Activated CD4-positive, alpha-beta memory T cell treated with anti-CD3 and anti-CD28 coated beads, Interleukin-2, amount 10 ng/mL, durations not matched to agents 7 days and 5 days (primary cell): ENCODE results near the gene FOSB. TPM values are rescaled to one million over a fixed set of nuclear protein-coding genes. Genes with fewer than 3 reads are reported as not detected.
A peak's percentile ranks its signal among the peaks of the same experiment; 100 is the strongest.

Source experiments
- CTCF ChIA-PET: fragments of 350-600 bp; sonication (Branson Sonifier 250); formaldehyde crosslinking; loops from one replicate; lab custom pipeline; 2021; ENCODE audit warnings: antibody characterized with exemption, inconsistent platforms; lab: Charles Lee
- POLR2A ChIA-PET: fragments of 350-600 bp; sonication (Branson Sonifier 250); formaldehyde crosslinking; loops from one replicate; lab custom pipeline; 2021; ENCODE audit warnings: antibody characterized with exemption; lab: Charles Lee
- DNase-seq: peaks from one replicate; pipeline ENCODE4 v3.0.0-alpha.2; 2020
- H3K27ac Mint-ChIP-seq: one replicate; pipeline ENCODE4 v1.8.0; 2021; ENCODE audit warnings: mild to moderate bottlenecking, mixed read lengths
- H3K27me3 Mint-ChIP-seq: one replicate; pipeline ENCODE4 v1.8.0; 2021; ENCODE audit warnings: mixed read lengths
- H3K36me3 Mint-ChIP-seq: one replicate; pipeline ENCODE4 v1.8.0; 2021; ENCODE audit warnings: low read depth, mixed read lengths
- H3K4me1 Mint-ChIP-seq: one replicate; pipeline ENCODE4 v1.8.0; 2021; ENCODE audit warnings: mixed read lengths
- H3K4me3 Mint-ChIP-seq: one replicate; pipeline ENCODE4 v1.8.0; 2021; ENCODE audit warnings: mild to moderate bottlenecking, mixed read lengths
- H3K9me3 Mint-ChIP-seq: one replicate; pipeline ENCODE4 v1.8.0; 2021; ENCODE audit warnings: mixed read lengths
- total RNA-seq, 2 experiments: library from RNA; stranded (reverse); gene quantifications; one replicate each; pipeline ENCODE4 v1.2.3, GENCODE V29; 2021

The FOSB gene
- total RNA-seq, 2 experiments from 2014 or later = 15.3 to 16.1 TPM

GRCh38 chr19:45523642-45524256 is 56.0 kb downstream of the FOSB start:
- Mint-ChIP-seq H3K4me3 (no peak overlapping the region), H3K9me3 (no peaks in the 10 kb centered on the region), H3K27ac (peak overlapping the region; percentile 65), H3K27me3 (no peaks in the 10 kb centered on the region), H3K4me1 (peaks cover 40% of the 10 kb centered on the region), H3K36me3 (peaks cover 72% of the 10 kb centered on the region)
- ChIA-PET CTCF (interaction anchor here (0.7 to 1.1 kb wide), 3 partner anchors 35 to 146 kb away, joined by 3 to 8 read pairs (median 3); no protein-coding TSS in a partner anchor), POLR2A (interaction anchor here (1.1 kb wide), 1 partner anchor 118 kb away, joined by 4 read pairs; no protein-coding TSS in a partner anchor)
- DNase-seq = peak; percentile 78

- peaks cover 72% of the 10 kb centered on the region for H3K36me3 Mint-ChIP-seq
- peaks cover 40% of the 10 kb centered on the region for H3K4me1 Mint-ChIP-seq
- ChIA-PET POLR2A (interaction anchor here (1.1 kb wide), 1 partner anchor 117 kb away, joined by 4 read pairs; no protein-coding TSS in a partner anchor), CTCF (interaction anchor here (0.7 to 1.1 kb wide), 2 partner anchors 34 to 117 kb away, joined by 3 to 8 read pairs; no protein-coding TSS in a partner anchor)
- H3K27ac Mint-ChIP-seq = no peak overlapping the region
- no peak overlapping the region for H3K4me3 Mint-ChIP-seq
- no peaks in the 10 kb centered on the region for H3K9me3 Mint-ChIP-seq
- no peak for DNase-seq
- no peaks in the 10 kb centered on the region for H3K27me3 Mint-ChIP-seq
Measured at GRCh38 chr19:45524575-45525129, 56.9 kb downstream of the FOSB start.

Other genes starting within 250 kb of the FOSB start
- gene EXOC3L2, start 222.6 kb upstream of the FOSB start, total RNA-seq = not detected
- gene MARK4, start 216.7 kb upstream of the FOSB start, total RNA-seq = 10 to 100 TPM; 26.9 to 33.3 TPM
- not detected for gene CKM, start 145.1 kb upstream of the FOSB start, total RNA-seq
- not detected for gene KLC3, start 127.2 kb upstream of the FOSB start, total RNA-seq
- 10 to 100 TPM; 19.0 to 20.0 TPM for gene ERCC2, start 97.4 kb upstream of the FOSB start, total RNA-seq
- 10 to 100 TPM; 13.0 to 18.9 TPM for gene PPP1R13L, start 62.9 kb upstream of the FOSB start, total RNA-seq
- gene POLR1G, start 61.4 kb upstream of the FOSB start, total RNA-seq = 1 to 10 TPM; 3.6 to 3.8 TPM
- 10 to 100 TPM; 59.8 to 60.6 TPM for gene ERCC1, start 44.1 kb upstream of the FOSB start, total RNA-seq
- 1 to 10 TPM; 3.0 to 5.5 TPM for gene RTN2, start 29.1 kb downstream of the FOSB start, total RNA-seq
- gene PPM1N, start 30.4 kb downstream of the FOSB start, total RNA-seq = 1 to 10 TPM; 3.5 to 4.3 TPM
- gene VASP, start 39.5 kb downstream of the FOSB start, total RNA-seq = 100 to 1,000 TPM; 224 to 233 TPM
- gene OPA3, start 116.8 kb downstream of the FOSB start, total RNA-seq = 10 to 100 TPM; 12.0 to 12.9 TPM
- gene GPR4, start 134.2 kb downstream of the FOSB start, total RNA-seq = not detected
- 100 to 1,000 TPM; 136 to 146 TPM for gene EML2, start 171.4 kb downstream of the FOSB start, total RNA-seq
- gene GIPR, start 200.2 kb downstream of the FOSB start, total RNA-seq = 10 to 100 TPM; 11.4 to 12.3 TPM
- gene SNRPD2, start 224.0 kb downstream of the FOSB start, total RNA-seq = 100 to 1,000 TPM; 505 to 519 TPM
- 10 to 100 TPM in 1 of 2 experiments, 1 to 10 TPM in 1; 9.1 to 11.9 TPM for gene QPCTL, start 224.7 kb downstream of the FOSB start, total RNA-seq